ENCODE data around the gene RNF31. TPM values are rescaled to one million over a fixed set of nuclear protein-coding genes. Genes with fewer than 3 reads are reported as not detected.
A peak's percentile ranks its signal among the peaks of the same experiment; 100 is the strongest.

Gene RNF31
- total and polyA plus RNA-seq, 2 of the 13 experiments (the other 11 are each of a cell fraction or from before 2014, with no cell fraction given), result 48.2 to 86.8 TPM

- TF ChIP-seq POGZ (CRISPR knock-in tag; IDR thresholded peaks at IDR 0.05) (no peak; the same call in 1 of the 2 replicates), RBM22 (optimal IDR thresholded peaks at IDR 0.05; ENCODE audit: low read length) (no peak), SSRP1 (CRISPR knock-in tag; IDR thresholded peaks at IDR 0.05) (no peak), ZNF350 (CRISPR knock-in tag; IDR thresholded peaks at IDR 0.05; ENCODE audit: borderline replicate concordance, low read depth) (no peak; the same call in 1 of the 2 replicates), ZNF512B (CRISPR knock-in tag; IDR thresholded peaks at IDR 0.05; ENCODE audit: borderline replicate concordance) (no peak), MED13 (CRISPR knock-in tag; IDR thresholded peaks at IDR 0.05) (no peak), THYN1 (CRISPR knock-in tag; IDR thresholded peaks at IDR 0.05; ENCODE audit: borderline replicate concordance, low read depth) (no peak), PHF5A (CRISPR knock-in tag; IDR thresholded peaks at IDR 0.05; ENCODE audit: low read depth, unreplicated experiment) (no peak), NCOA1 (CRISPR knock-in tag; IDR thresholded peaks at IDR 0.05) (no peak), ZNF644 (CRISPR knock-in tag; IDR thresholded peaks at IDR 0.05; ENCODE audit: low read depth) (peak; percentile 59), ZNF841 (CRISPR knock-in tag; IDR thresholded peaks at IDR 0.05; ENCODE audit: borderline replicate concordance) (no peak), TEF (CRISPR knock-in tag; IDR thresholded peaks at IDR 0.05) (no peak), IRF9 (CRISPR knock-in tag; IDR thresholded peaks at IDR 0.05; ENCODE audit: borderline replicate concordance) (peak; percentile 58; the same call in 1 of the 2 replicates), KDM3A (CRISPR knock-in tag; IDR thresholded peaks at IDR 0.05; ENCODE audit: low read depth) (peak; percentile 33; the same call in 1 of the 2 replicates), NAIF1 (CRISPR knock-in tag; IDR thresholded peaks at IDR 0.05; ENCODE audit: borderline replicate concordance) (no peak), CREM (IDR thresholded peaks at IDR 0.05) (peak; percentile 37; the same call in 1 of the 2 replicates), CREM (CRISPR knock-in tag; IDR thresholded peaks at IDR 0.05) (no peak)
- TF ChIP-seq, protein P1, sequence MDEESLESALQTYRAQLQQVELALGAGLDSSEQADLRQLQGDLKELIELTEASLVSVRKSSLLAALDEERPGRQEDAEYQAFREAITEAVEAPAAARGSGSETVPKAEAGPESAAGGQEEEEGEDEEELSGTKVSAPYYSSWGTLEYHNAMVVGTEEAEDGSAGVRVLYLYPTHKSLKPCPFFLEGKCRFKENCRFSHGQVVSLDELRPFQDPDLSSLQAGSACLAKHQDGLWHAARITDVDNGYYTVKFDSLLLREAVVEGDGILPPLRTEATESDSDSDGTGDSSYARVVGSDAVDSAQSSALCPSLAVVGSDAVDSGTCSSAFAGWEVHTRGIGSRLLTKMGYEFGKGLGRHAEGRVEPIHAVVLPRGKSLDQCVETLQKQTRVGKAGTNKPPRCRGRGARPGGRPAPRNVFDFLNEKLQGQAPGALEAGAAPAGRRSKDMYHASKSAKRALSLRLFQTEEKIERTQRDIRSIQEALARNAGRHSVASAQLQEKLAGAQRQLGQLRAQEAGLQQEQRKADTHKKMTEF (CRISPR knock-in tag; IDR thresholded peaks at IDR 0.05), result peak; percentile 77; the same call in 1 of the 2 replicates
- TF ChIP-seq, protein P2, sequence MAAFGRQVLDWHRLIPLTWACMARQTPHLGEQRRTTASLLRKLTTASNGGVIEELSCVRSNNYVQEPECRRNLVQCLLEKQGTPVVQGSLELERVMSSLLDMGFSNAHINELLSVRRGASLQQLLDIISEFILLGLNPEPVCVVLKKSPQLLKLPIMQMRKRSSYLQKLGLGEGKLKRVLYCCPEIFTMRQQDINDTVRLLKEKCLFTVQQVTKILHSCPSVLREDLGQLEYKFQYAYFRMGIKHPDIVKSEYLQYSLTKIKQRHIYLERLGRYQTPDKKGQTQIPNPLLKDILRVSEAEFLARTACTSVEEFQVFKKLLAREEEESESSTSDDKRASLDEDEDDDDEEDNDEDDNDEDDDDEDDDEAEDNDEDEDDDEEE (CRISPR knock-in tag; IDR thresholded peaks at IDR 0.05), result 0 out of 2 replicates have a peak, but pooled peaks have one; percentile 37
These were observed 16.4 kb upstream of the RNF31 start (continued) for GRCh38 chr14:24130717-24131548.

Data from HepG2 (cell line).